Esophagus muscularis mucosa (tissue), 3 donors: ENCODE results near the gene ABTB2.

ENCODE experiments used
- CTCF ChIP-seq, 3 experiments: fragments of 200-600 bp in 2 of 3; fragments of 450-650 bp in 1 of 3; sonication (generic) in 2 of 3; IDR thresholded peaks; one replicate each; pipeline ENCODE4 v1.5.1; 2017 to 2019; ENCODE audit warnings: antibody characterized with exemption in 3 of 3, mild to moderate bottlenecking in 2 of 3, moderate library complexity in 1 of 3
- POLR2A ChIP-seq: fragments of 450-650 bp; IDR thresholded peaks from one replicate; pipeline ENCODE4 v1.6.1; 2017; ENCODE audit warnings: antibody characterized with exemption, moderate library complexity, mild to moderate bottlenecking, low read depth
- POLR2AphosphoS5 ChIP-seq, 2 donors: sonication (generic); formaldehyde crosslinking; IDR thresholded peaks; one replicate each; pipeline ENCODE4 v1.6.1; 2017; ENCODE audit warnings: antibody characterized with exemption in 2 of 2

GRCh38 chr11:34330653-34331052 lies 27.2 kb downstream of the ABTB2 start:
- TF ChIP-seq POLR2A (no peak), CTCF (IDR thresholded peaks at IDR 0.05) (no peak), POLR2AphosphoS5 (IDR thresholded peaks at IDR 0.05) (no peak)
